Vagina (tissue), 2 donors: Measurements from ENCODE around the gene ISG20.

Experiments used
- CTCF ChIP-seq, 3 experiments: fragments of 450-650 bp in 2 of 3; fragments of 200-600 bp in 1 of 3; sonication (generic) in 1 of 3; IDR thresholded peaks; one replicate each; pipeline ENCODE4 v1.5.1; 2017 to 2019; ENCODE audit warnings: antibody characterized with exemption in 3 of 3, mild to moderate bottlenecking in 2 of 3, moderate library complexity in 2 of 3
- POLR2AphosphoS5 ChIP-seq, 2 donors: sonication (generic); formaldehyde crosslinking; IDR thresholded peaks; one replicate each; pipeline ENCODE4 v1.9.0; 2017; ENCODE audit warnings: antibody characterized with exemption in 2 of 2, mild to moderate bottlenecking in 2 of 2, low read depth in 1 of 2; ENCODE audit not compliant: insufficient read depth in 1 of 2

DNA sequence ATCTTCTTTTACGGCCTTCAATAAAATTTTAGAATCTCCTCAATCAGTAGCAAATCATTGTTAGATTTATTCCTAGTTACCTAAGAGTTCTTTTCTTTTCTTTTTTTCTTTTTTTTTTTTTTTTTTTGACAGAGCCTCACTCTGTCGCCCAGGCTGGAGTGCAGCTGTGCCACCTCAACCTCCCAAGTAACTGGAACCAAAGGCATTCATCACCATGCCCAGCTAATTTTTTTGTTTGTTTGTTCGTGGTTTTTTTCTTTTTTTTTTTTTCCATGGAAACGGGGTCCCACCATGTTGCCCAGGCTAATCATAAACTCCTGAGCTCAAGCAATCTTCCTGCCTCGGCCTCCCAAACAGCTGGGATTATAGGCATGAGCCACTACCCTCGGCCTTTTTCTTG lies 48.1 kb upstream of the ISG20 start:
- no peak for TF ChIP-seq CTCF (IDR thresholded peaks at IDR 0.05)
- no peak for TF ChIP-seq POLR2AphosphoS5 (IDR thresholded peaks at IDR 0.05; ENCODE audit: insufficient read depth in 1 of 2, low read depth in 1 of 2)
